HUDEP-2 (cell line): Measurements from ENCODE around the gene GH1.
A peak's percentile ranks its signal among the peaks of the same experiment; 100 is the strongest.
"Not testable (repeated sequence)": the region's sequence is repeated elsewhere in the genome, so short reads cannot be mapped to it uniquely, and the experiment has no call there.

Source experiments
- DNase-seq, 76 experiments: peaks; one replicate each; lab custom pipeline; 2025; ENCODE audit not compliant: unreplicated experiment in 76 of 76; lab: John Stamatoyannopoulos, UW

Gene GH1

DNA sequence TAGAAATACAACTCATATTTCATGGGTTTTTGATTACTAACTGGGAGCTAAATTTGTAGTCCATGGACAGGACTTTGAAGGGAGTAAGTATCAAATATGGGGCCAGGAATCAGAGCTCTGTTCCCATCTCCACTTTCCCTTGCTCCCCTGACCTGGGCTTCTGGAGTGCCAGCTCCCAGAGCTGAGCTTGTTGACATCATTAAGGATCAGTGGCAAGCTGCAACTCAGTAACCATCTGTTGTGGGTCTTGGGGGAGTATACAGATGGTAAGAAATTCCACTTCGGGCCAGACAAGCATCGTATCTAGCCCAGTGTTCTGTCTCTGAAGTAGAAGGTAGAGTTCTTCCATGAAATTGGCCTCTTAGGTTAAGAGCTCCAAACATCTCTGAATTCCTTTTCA is 16.7 kb downstream of the GH1 start:
- not testable (repeated sequence) for DNase-seq

DNA sequence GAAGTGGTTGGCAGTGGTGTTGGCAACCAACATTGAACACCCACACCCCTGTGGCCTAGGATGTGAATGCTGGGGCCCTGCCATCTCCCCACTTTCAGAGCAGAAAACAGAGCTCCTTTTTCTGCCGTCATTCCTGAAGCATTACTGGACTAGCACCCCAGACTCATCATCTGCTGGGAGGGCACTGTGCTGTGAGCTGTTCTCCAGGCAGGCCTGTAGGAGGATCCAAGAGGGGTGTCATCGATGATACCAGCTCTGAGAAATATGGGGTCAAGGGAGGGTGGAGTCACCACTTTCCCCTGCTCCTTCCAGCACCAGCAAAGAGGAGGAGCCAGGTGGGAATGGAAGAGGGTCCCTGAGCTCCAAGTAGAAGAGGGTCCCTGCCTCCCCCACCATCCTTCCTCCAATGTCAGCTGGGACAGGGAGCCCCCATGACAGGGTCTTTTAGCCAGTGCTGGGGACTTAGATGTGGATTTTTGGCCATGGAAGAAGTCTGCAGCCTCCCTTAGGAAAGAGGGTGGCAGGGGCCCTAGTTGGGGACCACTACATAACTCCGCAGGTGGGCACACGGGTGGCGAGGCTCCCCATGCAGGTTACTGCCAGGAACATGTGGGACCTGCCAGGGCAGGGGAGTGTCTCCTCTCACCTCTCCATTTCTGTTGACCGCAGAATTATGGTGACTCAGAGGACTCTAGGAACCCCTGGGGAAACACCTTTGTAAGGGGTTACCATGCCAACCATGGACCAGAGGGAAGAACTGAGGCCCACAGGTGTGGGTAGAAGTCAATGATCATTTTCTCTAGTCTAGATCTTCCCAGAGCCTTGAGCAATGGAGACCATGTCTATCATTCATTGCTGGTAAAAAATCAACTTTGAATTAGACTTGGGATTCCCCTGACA is 19.5 kb downstream of the GH1 start:
- DNase-seq: not testable (repeated sequence)

DNA sequence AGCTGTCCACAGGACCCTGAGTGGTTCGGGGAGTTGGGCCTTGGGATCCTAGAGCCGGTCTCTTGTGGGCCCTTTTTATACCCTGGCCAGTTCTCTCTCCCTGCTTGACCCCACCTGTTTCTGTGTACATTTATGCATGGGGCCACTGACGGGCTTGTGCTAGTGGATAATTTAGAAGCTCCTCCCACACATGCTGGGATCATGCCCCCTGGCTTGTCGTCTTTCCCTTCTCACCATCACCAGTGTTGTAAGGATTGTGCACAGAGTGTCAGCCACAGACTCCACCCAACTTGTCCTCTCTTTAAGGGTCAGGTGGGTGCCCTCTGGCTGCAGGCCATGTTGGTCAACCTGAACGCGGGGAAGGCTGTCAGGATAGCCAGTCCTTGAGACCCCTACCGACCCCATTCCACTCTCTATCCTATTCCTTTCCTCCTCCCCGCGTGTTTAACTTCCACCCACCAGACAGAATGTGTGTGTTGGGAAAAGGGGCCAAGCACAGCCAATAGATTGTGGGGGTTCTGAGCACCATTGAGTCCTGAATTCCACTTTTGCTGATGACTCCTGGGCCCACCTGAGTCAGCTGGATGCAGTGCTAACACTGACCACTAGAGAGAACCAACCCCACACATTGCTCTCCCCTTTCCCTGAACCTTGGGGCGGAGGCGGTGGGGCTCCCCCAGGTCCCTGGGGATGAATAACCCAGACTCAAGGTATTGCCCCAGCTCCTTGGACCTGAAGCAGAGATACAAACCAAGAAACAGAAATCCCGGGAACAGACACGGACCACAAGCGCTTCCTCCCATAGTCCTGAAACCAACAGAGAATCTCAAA is 21.9 kb downstream of the GH1 start, which contains the start of gene CSH1:
Gene CSH1, minus strand, starts transcription at position 51 of the 831 bp plus-strand sequence. CDS start 63 bp downstream, outside the sequence.
- DNase-seq: not testable (repeated sequence)

DNA sequence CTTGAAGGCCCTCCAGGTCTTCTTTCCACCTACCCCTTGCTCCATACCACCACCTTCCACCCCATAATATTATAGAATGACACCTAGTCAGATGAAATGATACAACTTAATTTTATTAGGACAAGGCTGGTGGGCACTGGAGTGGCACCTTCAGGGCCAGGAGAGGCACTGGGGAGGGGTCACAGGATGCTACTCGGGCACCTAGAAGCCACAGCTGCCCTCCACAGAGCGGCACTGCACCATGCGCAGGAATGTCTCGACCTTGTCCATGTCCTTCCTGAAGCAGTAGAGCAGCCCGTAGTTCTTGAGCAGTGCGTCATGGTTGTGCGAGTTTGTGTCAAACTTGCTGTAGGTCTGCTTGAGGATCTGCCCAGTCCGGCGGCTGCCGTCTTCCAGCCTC is 23.8 kb downstream of the GH1 start:
- not testable (repeated sequence) for DNase-seq

DNA sequence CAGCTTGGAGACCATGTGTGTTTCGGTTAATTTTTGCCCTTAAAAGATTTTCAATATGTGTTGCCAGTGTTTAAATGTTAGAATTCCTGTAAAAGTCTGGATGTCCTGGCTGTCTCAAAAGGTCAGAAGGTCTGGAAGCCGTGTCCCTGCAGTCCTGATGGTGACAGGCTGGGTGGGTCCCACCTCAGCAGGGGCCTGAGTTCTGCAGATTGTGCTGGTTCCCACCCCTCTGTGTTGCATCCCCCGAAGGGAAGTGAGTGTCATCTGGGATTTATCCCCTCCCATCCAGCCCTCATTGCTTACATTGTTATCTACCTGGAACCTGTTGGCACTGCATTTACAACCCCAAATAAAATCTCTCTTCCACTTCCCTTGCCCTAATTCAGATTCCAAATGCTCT is 24.6 kb downstream of the GH1 start:
- DNase-seq: not testable (repeated sequence)

- DNase-seq: peak in 1 of 76 experiments; percentile 6
Measured at GRCh38 chr17:63892316-63893037, 26.2 kb downstream of the GH1 start.

- peak in 19 of 76 experiments; percentile 5 to 55 (median 25) for DNase-seq
Measured at GRCh38 chr17:63889026-63889848, 29.4 kb downstream of the GH1 start.

DNA sequence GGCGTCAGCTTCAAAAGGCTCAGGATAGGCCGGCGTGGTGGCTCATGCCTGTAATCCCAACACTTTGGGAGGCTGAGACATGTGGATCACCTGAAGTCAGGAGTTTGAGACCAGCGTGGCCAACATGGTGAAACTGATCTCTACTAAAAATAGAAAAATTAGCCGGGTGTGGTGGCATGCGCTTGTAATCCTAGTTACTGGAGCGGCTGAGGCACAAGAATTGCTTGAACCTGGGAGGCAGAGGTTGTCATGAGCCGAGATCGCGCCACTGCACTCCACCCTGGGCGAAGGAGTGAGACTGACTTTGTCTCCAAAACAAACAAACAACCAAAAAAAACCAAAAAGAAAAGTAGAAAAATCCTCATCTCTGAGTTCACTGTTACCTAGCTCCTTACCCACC is 33.5 kb downstream of the GH1 start:
- DNase-seq: not testable (repeated sequence)

- not testable (repeated sequence) for DNase-seq
Measured at GRCh38 chr17:63882626-63883126, 36.0 kb downstream of the GH1 start.

DNA sequence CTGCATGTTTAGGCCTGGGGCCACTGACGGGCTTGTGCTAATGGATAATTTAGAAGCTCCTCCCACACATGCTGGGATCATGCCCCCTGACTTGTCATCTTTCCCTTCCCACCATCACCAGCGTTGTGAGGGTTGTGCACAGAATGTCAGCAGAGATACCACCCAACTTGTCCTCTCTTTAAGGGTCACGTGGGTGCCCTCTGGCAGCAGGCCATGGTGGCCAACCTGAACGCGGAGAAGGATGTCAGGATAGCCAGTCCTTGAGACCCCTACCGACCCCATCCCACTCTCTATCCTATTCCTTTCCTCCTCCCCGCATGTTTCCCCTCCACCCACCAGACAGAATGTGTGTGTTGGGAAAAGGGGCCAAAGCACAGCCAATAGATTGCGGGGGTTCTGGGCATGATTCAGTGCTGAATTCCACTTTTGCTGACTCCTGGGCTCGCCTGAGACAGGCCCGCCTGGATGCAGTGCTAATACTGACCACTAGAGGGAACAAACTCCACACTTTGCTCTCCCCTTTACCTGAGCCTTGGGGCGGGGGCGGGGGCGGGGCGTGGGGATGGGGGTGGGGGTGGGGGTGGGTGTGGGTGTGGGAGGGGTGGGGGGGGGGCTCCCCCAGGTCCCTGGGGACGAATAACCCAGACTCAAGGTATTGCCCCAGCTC is 36.6 kb downstream of the GH1 start, which contains the start of gene GH2:
Gene GH2, minus strand, starts transcription at position 10 of the 667 bp plus-strand sequence. CDS start 143 bp downstream, outside the sequence.
- peak in 41 of 76 experiments; percentile 1 to 64 (median 25) for DNase-seq

GRCh38 chr17:63881337-63881736 is 37.3 kb downstream of the GH1 start:
- DNase-seq: not testable (repeated sequence)

GRCh38 chr17:63880706-63881105 is 37.9 kb downstream of the GH1 start:
- no peak for DNase-seq

GRCh38 chr17:63878413-63878812 is 40.2 kb downstream of the GH1 start:
- not testable (repeated sequence) for DNase-seq

- not testable (repeated sequence) for DNase-seq
Measured at GRCh38 chr17:63874693-63875092, 43.9 kb downstream of the GH1 start.

DNA sequence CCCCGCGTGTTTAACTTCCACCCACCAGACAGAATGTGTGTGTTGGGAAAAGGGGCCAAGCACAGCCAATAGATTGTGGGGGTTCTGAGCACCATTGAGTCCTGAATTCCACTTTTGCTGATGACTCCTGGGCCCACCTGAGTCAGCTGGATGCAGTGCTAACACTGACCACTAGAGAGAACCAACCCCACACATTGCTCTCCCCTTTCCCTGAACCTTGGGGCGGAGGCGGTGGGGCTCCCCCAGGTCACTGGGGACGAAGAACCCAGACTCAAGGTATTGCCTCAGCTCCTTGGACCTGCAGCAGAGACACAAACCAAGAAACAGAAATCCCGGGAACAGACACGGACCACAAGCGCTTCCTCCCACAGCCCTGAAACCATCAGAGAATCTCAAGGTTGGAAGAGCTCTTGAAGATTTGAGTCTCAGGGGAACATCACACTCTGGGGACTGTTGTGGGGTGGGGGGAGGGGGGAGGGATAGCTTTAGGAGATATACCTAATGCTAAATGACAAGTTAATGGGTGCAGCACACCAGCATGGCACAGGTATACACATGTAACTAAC is 44.5 kb downstream of the GH1 start:
- not testable (repeated sequence) for DNase-seq

DNA sequence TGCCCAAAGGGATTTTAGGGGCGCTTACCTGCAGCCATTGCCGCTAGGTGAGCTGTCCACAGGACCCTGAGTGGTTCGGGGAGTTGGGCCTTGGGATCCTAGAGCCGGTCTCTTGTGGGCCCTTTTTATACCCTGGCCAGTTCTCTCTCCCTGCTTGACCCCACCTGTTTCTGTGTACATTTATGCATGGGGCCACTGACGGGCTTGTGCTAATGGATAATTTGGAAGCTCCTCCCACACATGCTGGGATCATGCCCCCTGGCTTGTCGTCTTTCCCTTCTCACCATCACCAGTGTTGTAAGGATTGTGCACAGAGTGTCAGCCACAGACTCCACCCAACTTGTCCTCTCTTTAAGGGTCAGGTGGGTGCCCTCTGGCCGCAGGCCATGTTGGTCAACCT is 45.1 kb downstream of the GH1 start, which contains the start of gene CSH2:
Gene CSH2, minus strand, starts transcription at position 101 of the 400 bp plus-strand sequence. Its CDS starts 63 bp downstream, at position 38.
- not testable (repeated sequence) for DNase-seq

DNA sequence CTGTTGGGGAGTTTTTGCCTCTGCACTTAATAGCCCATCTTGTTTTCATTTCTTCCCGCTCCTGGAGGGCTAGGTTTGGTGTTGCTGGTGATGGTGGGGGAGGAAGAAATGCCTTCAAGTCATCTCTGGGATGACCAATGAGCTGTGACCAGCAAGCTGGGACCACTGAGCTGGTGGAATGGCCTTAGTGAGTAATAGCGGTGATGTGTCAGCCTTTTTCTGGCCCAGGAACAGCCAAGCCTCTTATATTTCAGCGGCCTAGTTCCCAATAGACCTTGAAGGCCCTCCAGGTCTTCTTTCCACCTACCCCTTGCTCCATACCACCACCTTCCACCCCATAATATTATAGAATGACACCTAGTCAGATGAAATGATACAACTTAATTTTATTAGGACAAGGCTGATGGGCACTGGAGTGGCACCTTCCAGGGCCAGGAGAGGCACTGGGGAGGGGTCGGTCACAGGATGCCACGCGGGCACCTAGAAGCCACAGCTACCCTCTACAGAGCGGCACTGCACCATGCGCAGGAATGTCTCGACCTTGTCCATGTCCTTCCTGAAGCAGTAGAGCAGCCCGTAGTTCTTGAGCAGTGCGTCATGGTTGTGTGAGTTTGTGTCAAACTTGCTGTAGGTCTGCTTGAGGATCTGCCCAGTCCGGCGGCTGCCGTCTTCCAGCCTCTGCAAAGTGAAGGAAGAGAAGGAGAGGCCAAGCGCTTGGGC is 46.8 kb downstream of the GH1 start:
- DNase-seq: not testable (repeated sequence)

GRCh38 chr17:63870292-63870665 is 48.4 kb downstream of the GH1 start:
- not testable (repeated sequence) for DNase-seq
